NCI-H446 (cell line): Measurements from ENCODE around the gene TBX6.
A peak's percentile ranks its signal among the peaks of the same experiment; 100 is the strongest.
"Not testable (repeated sequence)": the region's sequence is repeated elsewhere in the genome, so short reads cannot be mapped to it uniquely, and the experiment has no call there.

Experiments used
- DNase-seq, 2 experiments: peaks; one replicate each; lab custom pipeline; 2025; lab: John Stamatoyannopoulos, UW

The TBX6 gene

GRCh38 chr16:30065943-30066760 lies 25.6 kb downstream of the TBX6 start:
- DNase-seq = no peak

- peak; percentile 89 to 97 for DNase-seq
These were observed 26.4 kb downstream of the TBX6 start, which contains the start of gene ALDOA for GRCh38 chr16:30065102-30065942. TSS of gene ALDOA (plus strand) at chr16:30065760. CDS start at chr16:30066898, 1,138 bp downstream.

- no peak for DNase-seq
These were observed 27.0 kb downstream of the TBX6 start for GRCh38 chr16:30064729-30065101.

- peak; percentile 45 to 54 for DNase-seq
These were observed 27.6 kb downstream of the TBX6 start for GRCh38 chr16:30063893-30064728.

- DNase-seq = no peak
These were observed 28.3 kb downstream of the TBX6 start for GRCh38 chr16:30063278-30063892.

GRCh38 chr16:30060836-30061554 lies 30.7 kb downstream of the TBX6 start:
- DNase-seq = no peak

- no peak for DNase-seq
These were observed 31.4 kb downstream of the TBX6 start for GRCh38 chr16:30060346-30060745.

- DNase-seq = no peak
These were observed 36.7 kb downstream of the TBX6 start for GRCh38 chr16:30054959-30055553.

- DNase-seq = no peak
These were observed 37.3 kb downstream of the TBX6 start for GRCh38 chr16:30054451-30054850.

- DNase-seq = no peak
These were observed 38.2 kb downstream of the TBX6 start for GRCh38 chr16:30053376-30054015.

- DNase-seq = peak; percentile 63 to 90
These were observed 38.9 kb downstream of the TBX6 start for GRCh38 chr16:30052671-30053372.

GRCh38 chr16:30051518-30051917 lies 40.2 kb downstream of the TBX6 start:
- DNase-seq = no peak

- no peak for DNase-seq
These were observed 41.9 kb downstream of the TBX6 start for GRCh38 chr16:30049871-30050270.

GRCh38 chr16:30046588-30046987 lies 45.1 kb downstream of the TBX6 start:
- no peak for DNase-seq

GRCh38 chr16:30046178-30046577 lies 45.5 kb downstream of the TBX6 start:
- no peak for DNase-seq

GRCh38 chr16:30041841-30042240 lies 49.9 kb downstream of the TBX6 start:
- DNase-seq = peak in 1 of 2 experiments; percentile 44

GRCh38 chr16:30040690-30041089 lies 51.0 kb downstream of the TBX6 start:
- DNase-seq = not testable (repeated sequence)

- DNase-seq = no peak
These were observed 51.5 kb downstream of the TBX6 start for GRCh38 chr16:30040221-30040620.
